AML-193 (cell line): ENCODE results near the gene SRRT.

ENCODE experiments used
- DNase-seq, 2 experiments: peaks; one replicate each; lab custom pipeline; 2025; lab: John Stamatoyannopoulos, UW

The SRRT gene

GRCh38 chr7:100855515-100855914 lies 19.4 kb upstream of the SRRT start:
- no peak for DNase-seq

DNA sequence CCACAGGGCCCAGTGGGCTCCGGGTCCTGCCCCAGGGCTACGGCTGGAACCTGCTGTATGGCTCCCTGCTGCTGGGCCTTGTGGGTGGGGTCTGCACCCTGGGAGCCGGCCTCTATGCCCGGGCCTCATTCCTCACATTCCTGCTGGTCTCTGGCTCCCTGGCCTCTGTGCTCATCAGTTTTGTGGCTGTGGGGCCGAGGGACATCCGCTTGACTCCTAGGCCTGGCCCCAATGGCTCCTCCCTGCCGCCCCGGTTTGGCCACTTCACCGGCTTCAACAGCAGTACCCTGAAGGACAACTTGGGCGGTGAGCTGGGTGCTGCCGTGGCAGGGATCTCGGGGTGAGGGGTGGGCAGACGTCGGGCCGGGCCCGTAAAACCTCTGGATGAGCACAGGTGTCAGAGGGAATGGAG lies 18.0 kb upstream of the SRRT start:
- DNase-seq: no peak

GRCh38 chr7:100859856-100860255 lies 15.0 kb upstream of the SRRT start:
- DNase-seq: no peak

GRCh38 chr7:100860702-100861615 lies 13.9 kb upstream of the SRRT start:
- no peak for DNase-seq

DNA sequence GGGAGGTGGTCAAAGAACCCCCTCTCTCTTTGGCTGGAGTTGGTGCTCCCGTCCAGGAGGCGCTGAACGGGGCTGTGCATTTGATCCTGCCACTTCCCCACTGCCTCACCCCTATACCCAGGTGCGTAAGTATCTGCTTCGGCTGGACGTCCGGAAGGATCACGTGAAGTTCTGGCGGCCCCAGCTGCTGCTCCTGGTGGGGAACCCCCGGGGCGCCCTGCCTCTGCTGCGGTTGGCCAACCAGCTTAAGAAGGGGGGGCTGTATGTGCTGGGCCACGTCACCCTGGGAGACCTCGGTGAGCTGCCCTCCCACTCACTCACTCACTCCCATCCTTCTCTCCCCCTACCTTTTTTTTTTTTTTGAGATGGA lies 13.3 kb upstream of the SRRT start:
- no peak for DNase-seq

DNA sequence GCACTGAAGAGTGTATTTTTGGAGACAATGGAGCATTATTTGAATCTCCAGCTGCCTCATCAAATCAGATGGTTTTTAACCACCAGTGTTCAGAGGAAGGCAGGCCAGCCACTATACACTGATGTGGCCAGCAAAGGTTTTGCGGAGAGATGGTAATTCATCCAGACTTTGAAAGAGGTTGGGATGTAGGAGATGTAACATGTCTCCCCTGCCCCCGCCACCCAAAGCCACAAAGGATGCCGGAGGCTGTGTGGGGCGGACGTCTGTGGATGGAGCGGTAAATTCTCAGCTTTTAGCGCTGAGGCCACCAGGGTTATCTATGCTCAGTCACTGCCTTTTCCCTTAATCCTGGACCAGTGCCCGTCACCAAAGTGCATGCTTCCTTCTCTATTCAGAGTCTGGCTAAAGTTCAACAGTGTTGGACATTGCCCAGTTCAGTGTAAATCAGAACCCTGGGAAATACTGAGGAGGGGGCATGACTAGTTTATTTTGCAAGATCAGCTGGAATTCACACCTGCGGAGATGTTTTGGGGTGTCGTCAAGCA lies 11.4 kb upstream of the SRRT start:
- DNase-seq: peak; percentile 35 to 65

- DNase-seq: no peak
Measured at GRCh38 chr7:100864263-100864845, 10.5 kb upstream of the SRRT start.

DNA sequence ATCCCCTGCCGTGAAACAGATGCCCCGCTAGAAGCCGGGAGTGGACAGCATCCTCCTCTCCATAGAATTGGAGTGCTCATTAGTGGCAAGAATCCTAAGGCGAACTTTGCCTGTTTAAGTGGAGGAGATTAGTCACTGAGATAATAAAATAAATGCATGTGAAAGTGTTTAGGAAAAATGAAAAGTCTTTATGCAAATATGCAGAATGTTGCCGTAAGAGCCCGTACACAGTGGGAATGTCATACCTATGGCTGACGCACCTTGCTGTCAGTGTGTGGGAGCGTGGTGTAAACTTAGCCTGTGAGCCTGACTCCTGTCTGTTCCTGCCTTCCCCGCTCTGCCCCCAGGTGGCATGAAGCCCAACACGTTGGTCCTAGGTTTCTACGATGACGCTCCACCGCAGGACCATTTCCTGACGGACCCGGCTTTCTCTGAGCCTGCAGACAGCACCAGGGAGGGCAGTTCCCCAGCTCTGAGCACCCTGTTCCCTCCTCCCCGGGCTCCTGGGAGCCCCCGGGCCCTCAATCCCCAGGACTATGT lies 9.5 kb upstream of the SRRT start:
- no peak for DNase-seq

DNA sequence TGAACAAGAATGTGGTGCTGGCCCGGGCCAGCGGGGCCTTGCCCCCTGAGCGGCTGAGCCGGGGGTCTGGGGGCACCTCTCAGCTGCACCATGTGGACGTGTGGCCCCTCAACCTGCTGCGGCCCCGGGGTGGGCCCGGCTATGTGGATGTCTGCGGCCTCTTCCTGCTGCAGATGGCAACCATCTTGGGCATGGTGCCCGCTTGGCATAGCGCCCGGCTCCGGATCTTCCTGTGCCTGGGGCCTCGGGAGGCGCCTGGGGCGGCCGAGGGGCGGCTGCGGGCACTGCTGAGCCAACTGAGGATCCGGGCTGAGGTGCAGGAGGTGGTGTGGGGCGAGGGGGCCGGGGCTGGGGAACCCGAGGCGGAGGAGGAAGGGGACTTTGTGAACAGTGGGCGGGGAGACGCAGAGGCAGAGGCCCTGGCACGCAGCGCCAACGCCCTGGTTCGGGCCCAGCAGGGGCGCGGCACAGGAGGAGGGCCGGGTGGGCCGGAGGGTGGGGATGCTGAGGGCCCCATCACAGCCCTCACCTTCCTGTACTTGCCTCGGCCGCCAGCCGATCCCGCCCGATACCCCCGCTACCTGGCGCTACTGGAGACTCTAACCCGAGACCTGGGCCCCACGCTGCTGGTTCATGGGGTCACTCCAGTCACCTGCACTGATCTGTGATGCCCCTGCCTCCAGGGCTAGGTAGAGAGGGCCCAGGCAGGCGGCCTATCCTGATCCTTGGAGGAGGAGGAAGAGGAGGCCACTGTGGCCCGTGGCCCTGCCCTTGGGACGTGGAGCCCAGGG lies 8.8 kb upstream of the SRRT start:
- DNase-seq: no peak

DNA sequence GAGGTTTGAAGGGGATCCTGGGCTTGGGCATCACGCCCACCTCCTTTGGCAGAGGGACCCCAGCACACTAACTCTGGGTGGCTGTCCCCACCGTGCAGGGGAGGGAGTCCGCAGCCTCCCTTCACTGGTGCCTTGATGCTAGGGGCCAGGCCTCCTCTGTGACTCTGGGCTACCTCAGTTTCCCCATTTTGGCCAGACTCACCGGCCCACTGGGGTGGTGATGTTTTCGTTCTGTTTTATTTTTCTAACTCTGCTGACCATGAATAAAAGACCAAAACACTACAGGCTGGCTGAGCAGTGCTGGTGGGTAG lies 8.2 kb upstream of the SRRT start:
- no peak for DNase-seq

GRCh38 chr7:100867040-100867775 lies 7.7 kb upstream of the SRRT start, which contains the start of gene TRIP6:
Gene TRIP6 (plus strand): TSS chr7:100867387. CDS start chr7:100867498, 111 bp downstream.
- DNase-seq: no peak

DNA sequence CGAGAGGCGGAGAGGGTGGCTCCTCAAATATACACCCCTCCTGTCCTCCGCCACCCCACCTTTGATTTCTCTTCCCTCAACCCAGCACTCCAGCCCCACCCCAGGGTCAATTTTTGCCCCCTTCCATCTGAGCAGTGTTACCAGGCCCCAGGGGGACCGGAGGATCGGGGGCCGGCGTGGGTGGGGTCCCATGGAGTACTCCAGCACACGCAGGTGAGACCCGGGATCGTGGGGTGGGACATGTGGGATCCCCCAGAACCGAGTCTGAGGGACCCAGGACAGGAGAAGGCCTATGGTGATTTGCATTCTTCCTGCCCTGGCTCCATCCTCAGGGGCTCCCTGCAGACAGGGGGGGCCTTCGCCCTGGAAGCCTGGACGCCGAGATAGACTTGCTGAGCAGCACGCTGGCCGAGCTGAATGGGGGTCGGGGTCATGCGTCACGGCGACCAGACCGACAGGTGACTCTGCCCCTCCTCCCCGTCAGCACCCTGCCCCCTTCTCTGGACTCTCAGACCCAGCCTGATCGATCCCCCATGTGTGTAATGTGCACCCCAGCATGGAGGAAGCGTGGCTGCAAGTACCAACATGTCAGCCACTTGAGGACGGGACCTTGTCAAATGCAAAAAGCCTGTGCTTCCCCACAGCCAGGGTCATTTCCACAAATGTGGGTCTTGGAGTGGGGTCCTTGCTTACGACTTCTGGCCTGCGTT lies 7.0 kb upstream of the SRRT start:
- no peak for DNase-seq

- DNase-seq: no peak
Measured at GRCh38 chr7:100873599-100874299, 1.2 kb upstream of the SRRT start.

GRCh38 chr7:100874300-100874576 lies 665 bp upstream of the SRRT start:
- DNase-seq: no peak

GRCh38 chr7:100875356-100875751 lies 451 bp downstream of the SRRT start:
- peak in 1 of 2 experiments; percentile 9 for DNase-seq

DNA sequence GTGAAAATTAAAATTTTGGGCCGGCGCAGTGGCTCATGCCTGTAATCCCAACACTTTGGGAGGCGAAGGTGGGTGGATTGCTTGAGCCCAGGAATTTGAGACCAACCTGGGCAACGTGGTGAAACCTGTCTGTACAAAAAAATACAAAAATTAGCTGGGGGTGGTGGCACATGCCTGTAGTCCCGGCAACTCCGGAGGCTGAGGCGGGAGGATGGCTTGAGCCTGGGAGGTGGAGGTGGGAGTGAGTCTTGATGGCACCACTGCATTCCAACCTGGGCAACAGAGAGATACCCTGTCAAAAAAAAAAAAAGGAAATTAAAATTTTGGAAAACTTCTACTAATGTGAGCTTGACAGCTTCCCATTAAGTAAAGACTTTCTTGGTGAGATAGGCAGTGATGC lies 3.1 kb downstream of the SRRT start:
- DNase-seq: no peak

DNA sequence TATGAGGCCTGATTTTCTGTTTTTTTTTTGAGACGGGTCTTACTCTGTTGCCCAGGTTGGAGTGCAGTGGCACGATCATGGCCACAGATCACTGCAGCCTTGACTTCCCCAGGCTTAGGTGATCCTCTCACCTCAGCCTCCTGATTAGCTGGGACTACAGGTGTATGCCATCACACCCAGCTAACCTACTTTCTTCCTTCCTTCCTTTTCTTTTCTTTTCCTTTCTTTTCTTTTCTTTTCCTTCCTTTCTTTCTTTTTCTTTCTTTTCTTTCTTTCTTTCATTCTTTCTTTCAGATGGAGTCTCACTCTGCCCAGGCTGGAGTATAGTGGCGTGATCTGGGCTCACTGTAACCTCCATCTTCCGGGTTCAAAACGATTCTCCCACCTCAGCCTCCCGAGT lies 3.8 kb downstream of the SRRT start:
- no peak for DNase-seq

- DNase-seq: no peak
Measured at GRCh38 chr7:100879685-100880261, 4.9 kb downstream of the SRRT start.

- DNase-seq: no peak
Measured at GRCh38 chr7:100880645-100881044, 5.7 kb downstream of the SRRT start.

DNA sequence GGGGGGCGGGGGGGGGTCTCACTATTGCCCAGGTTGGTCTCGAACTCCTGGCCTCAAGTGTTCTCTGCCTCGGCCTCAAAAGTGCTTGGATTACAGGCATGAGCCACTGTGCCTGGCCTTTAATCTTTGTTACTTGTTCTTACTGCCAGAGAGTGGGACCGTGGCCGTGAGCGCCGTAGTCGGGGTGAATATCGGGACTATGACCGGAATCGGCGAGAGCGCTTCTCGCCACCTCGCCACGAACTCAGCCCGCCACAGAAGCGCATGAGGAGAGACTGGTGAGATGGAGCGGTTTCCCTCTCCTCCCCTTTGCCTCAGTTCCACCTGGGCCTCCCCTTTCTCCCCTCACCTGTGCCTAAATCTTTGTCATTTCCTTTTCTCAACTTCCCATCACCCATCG lies 6.2 kb downstream of the SRRT start:
- DNase-seq: no peak
